ENCODE results near the gene NEUROG2.
"Not testable (repeated sequence)": the region's sequence is repeated elsewhere in the genome, so short reads cannot be mapped to it uniquely, and the experiment has no call there.

The NEUROG2 gene

GRCh38 chr4:112516066-112516470 is at the start of gene NEUROG2:
TSS of gene NEUROG2 (minus strand) at chr4:112516180. CDS start at chr4:112515475, 705 bp downstream.
- DNase-seq (ENCODE audit: low read depth) = no peak

- DNase-seq (ENCODE audit: low read depth) = no peak
Observed at GRCh38 chr4:112564706-112565270, 48.8 kb upstream of the NEUROG2 start.

GRCh38 chr4:112563431-112564200 is 47.6 kb upstream of the NEUROG2 start:
- no peak for DNase-seq (ENCODE audit: low read depth)

GRCh38 chr4:112562254-112562879 is 46.4 kb upstream of the NEUROG2 start:
- no peak for DNase-seq (ENCODE audit: low read depth)

- DNase-seq (ENCODE audit: low read depth) = no peak
Observed at GRCh38 chr4:112560084-112560483, 44.1 kb upstream of the NEUROG2 start.

GRCh38 chr4:112559053-112559452 is 43.1 kb upstream of the NEUROG2 start:
- no peak for DNase-seq (ENCODE audit: low read depth)

- no peak for DNase-seq (ENCODE audit: low read depth)
Observed at GRCh38 chr4:112557676-112558411, 41.9 kb upstream of the NEUROG2 start.

- not testable (repeated sequence) for DNase-seq (ENCODE audit: low read depth)
Observed at GRCh38 chr4:112554271-112554670, 38.3 kb upstream of the NEUROG2 start.

- peak; percentile 65 for DNase-seq (ENCODE audit: low read depth)
Observed at GRCh38 chr4:112552668-112553067, 36.7 kb upstream of the NEUROG2 start.

GRCh38 chr4:112550728-112551127 is 34.7 kb upstream of the NEUROG2 start:
- peak; percentile 81 for DNase-seq (ENCODE audit: low read depth)

GRCh38 chr4:112546476-112546875 is 30.5 kb upstream of the NEUROG2 start:
- DNase-seq (ENCODE audit: low read depth) = no peak

- DNase-seq (ENCODE audit: low read depth) = no peak
Observed at GRCh38 chr4:112545346-112545745, 29.4 kb upstream of the NEUROG2 start.

GRCh38 chr4:112540695-112541094 is 24.7 kb upstream of the NEUROG2 start:
- no peak for DNase-seq (ENCODE audit: low read depth)

GRCh38 chr4:112536123-112536522 is 20.1 kb upstream of the NEUROG2 start:
- DNase-seq (ENCODE audit: low read depth) = no peak

GRCh38 chr4:112532267-112532666 is 16.3 kb upstream of the NEUROG2 start:
- DNase-seq (ENCODE audit: low read depth) = peak; percentile 58

- DNase-seq (ENCODE audit: low read depth) = peak; percentile 15
Observed at GRCh38 chr4:112531146-112531545, 15.2 kb upstream of the NEUROG2 start.

- DNase-seq (ENCODE audit: low read depth) = no peak
Observed at GRCh38 chr4:112526061-112526460, 10.1 kb upstream of the NEUROG2 start.

GRCh38 chr4:112523764-112524505 is 8.0 kb upstream of the NEUROG2 start:
- DNase-seq (ENCODE audit: low read depth) = no peak

GRCh38 chr4:112523008-112523721 is 7.2 kb upstream of the NEUROG2 start:
- peak; percentile 28 for DNase-seq (ENCODE audit: low read depth)

GRCh38 chr4:112522431-112522830 is 6.5 kb upstream of the NEUROG2 start:
- not testable (repeated sequence) for DNase-seq (ENCODE audit: low read depth)

Measured in iris pigment epithelial cell (primary cell).